ENCODE data around the gene WDR90.

- TF ChIP-seq CTCF (IDR thresholded peaks at IDR 0.05) (no peak), POLR2A (IDR thresholded peaks at IDR 0.05) (no peak)
Measured at GRCh38 chr16:632486-633335, 16.5 kb upstream of the WDR90 start.

Measured in uterus (tissue), 2 donors.